Spleen (tissue), 7 donors: ENCODE results near the gene MARCHF7.
"Not testable (repeated sequence)": the region's sequence is repeated elsewhere in the genome, so short reads cannot be mapped to it uniquely, and the experiment has no call there.

Experiments
- POLR2A ChIP-seq, 3 donors: fragments of 450-650 bp; IDR thresholded peaks; one replicate each; pipeline ENCODE4 v1.5.1; 2017; ENCODE audit warnings: antibody characterized with exemption in 3 of 3, mild to moderate bottlenecking in 1 of 3
- TF ChIP-seq, protein P1 (sequence below), 11 experiments: fragments of 200-600 bp in 7 of 11; fragments of 450-650 bp in 4 of 11; sonication (generic) in 4 of 11; IDR thresholded peaks in 8 of 11; conservative IDR thresholded peaks in 3 of 11; 1 replicate in 7 of 11; 2 replicates in 4 of 11; pipeline versions ENCODE4 v1.4.0 to v1.8.0; 2016 to 2021; ENCODE audit warnings: antibody characterized with exemption in 11 of 11, inconsistent platforms in 4 of 11, mild to moderate bottlenecking in 1 of 11
- donor health status: DM: no; HTN: no; CAD: no; lungs with moderate emphysema.
- donor health status: DM: no; HTN: no; CAD: no.
- donor health status: DM: no; HTN: no; CAD: no.

DNA sequence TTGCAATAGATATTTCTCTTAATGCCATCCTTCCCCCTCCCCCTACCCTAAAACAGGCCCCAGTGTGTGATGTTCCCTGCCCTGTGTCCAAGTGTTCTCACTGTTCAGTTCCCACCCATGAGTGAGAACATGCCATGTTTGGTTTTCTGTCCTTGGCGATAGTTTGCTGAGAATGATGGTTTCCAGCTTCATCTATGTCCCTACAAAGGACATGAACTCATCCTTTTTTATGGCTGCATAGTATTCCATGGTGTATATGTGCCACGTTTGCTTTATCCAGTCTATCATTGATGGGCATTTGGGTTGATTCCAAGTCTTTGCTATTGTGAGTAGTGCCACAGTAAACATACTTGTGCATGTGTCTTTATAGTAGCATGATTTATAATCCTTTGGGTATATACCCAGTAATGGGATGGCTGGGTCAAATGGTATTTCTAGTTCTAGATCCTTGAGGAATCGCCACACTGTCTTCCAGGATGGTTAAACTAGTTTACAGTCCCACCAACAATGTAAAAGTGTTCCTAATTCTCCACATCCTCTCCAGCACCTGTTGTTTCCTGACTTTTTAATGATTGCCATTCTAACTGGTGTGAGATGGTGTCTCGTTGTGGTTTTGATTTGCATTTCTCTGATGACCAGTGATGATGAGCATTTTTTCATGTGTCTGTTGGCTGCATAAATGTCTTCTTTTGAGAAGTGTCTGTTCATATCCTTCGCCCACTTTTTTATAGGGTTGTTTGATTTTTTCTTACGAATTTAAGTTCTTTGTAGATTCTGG, 12.7 kb downstream of the MARCHF7 start:
- TF ChIP-seq, protein P1, sequence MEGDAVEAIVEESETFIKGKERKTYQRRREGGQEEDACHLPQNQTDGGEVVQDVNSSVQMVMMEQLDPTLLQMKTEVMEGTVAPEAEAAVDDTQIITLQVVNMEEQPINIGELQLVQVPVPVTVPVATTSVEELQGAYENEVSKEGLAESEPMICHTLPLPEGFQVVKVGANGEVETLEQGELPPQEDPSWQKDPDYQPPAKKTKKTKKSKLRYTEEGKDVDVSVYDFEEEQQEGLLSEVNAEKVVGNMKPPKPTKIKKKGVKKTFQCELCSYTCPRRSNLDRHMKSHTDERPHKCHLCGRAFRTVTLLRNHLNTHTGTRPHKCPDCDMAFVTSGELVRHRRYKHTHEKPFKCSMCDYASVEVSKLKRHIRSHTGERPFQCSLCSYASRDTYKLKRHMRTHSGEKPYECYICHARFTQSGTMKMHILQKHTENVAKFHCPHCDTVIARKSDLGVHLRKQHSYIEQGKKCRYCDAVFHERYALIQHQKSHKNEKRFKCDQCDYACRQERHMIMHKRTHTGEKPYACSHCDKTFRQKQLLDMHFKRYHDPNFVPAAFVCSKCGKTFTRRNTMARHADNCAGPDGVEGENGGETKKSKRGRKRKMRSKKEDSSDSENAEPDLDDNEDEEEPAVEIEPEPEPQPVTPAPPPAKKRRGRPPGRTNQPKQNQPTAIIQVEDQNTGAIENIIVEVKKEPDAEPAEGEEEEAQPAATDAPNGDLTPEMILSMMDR (IDR thresholded peaks at IDR 0.05 in 8 of 11, conservative IDR thresholded peaks at IDR 0.05 in 3 of 11), result not testable (repeated sequence)
- TF ChIP-seq POLR2A (IDR thresholded peaks at IDR 0.05), result not testable (repeated sequence)
